ENCODE results near the gene IQGAP3.
A peak's percentile ranks its signal among the peaks of the same experiment; 100 is the strongest.

The IQGAP3 gene

GRCh38 chr1:156475568-156476500 is 96.5 kb downstream of the IQGAP3 start:
- Histone ChIP-seq H3K36me3 (peaks cover 85 to 99% (median 95%) of the 10 kb centered on the region in 3 donors), H3K9me3 (no peaks in the 10 kb centered on the region), H3K4me3 (peak overlapping the region; percentile 8 to 15), H3K27me3 (no peaks in the 10 kb centered on the region), H3K4me1 (peaks cover 13 to 100% (median 82%) of the 10 kb centered on the region in 4 donors), H3K27ac (peak overlapping the region; percentile 91 to 94)
- DNase-seq = peak; percentile 94 to 98
- intact Hi-C loops (cut with DNase I; ENCODE audit: low total_unique reads) = loop anchor here (2.0 kb wide), 1 partner anchor 27 kb away; no protein-coding TSS in a partner anchor
- TF ChIP-seq, protein P1, sequence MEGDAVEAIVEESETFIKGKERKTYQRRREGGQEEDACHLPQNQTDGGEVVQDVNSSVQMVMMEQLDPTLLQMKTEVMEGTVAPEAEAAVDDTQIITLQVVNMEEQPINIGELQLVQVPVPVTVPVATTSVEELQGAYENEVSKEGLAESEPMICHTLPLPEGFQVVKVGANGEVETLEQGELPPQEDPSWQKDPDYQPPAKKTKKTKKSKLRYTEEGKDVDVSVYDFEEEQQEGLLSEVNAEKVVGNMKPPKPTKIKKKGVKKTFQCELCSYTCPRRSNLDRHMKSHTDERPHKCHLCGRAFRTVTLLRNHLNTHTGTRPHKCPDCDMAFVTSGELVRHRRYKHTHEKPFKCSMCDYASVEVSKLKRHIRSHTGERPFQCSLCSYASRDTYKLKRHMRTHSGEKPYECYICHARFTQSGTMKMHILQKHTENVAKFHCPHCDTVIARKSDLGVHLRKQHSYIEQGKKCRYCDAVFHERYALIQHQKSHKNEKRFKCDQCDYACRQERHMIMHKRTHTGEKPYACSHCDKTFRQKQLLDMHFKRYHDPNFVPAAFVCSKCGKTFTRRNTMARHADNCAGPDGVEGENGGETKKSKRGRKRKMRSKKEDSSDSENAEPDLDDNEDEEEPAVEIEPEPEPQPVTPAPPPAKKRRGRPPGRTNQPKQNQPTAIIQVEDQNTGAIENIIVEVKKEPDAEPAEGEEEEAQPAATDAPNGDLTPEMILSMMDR (IDR thresholded peaks at IDR 0.05) = no peak
